SK-N-SH (cell line): ENCODE results near the gene ARMC10. TPM values are rescaled to one million over a fixed set of nuclear protein-coding genes. Genes with fewer than 3 reads are reported as not detected.

Source experiments
- CTCF ChIA-PET: fragments of 300-600, 350-600 bp; formaldehyde crosslinking; extraction: SDS; loops from one replicate; lab custom pipeline; 2021; lab: Yijun Ruan, JAX
- POLR2A ChIA-PET: fragments of 350-600 bp; sonication (Branson Sonifier 250); formaldehyde crosslinking; extraction: SDS; loops from one replicate; lab custom pipeline; 2020; ENCODE audit warnings: antibody characterized with exemption, inconsistent platforms; lab: Yijun Ruan, JAX
- DNase-seq: peaks from one replicate; pipeline ENCODE4 v3.0.0; 2012
- H2AFZ ChIP-seq: fragments of 200-600 bp; sonication (generic); 2 replicates; pipeline ENCODE4 v1.8.1; 2016; ENCODE audit warnings: antibody characterized with exemption, mild to moderate bottlenecking, low read depth
- H3F3A ChIP-seq: fragments of 200-600 bp; sonication (generic); replicated peaks from 2 replicates; pipeline ENCODE3; 2016; ENCODE audit warnings: antibody characterized with exemption, mild to moderate bottlenecking; ENCODE audit not compliant: insufficient read depth
- H3K27ac ChIP-seq, 2 experiments: fragments of 200-500 bp in 1 of 2; fragments of 200-600 bp in 1 of 2; sonication (Bioruptor generic) in 1 of 2; sonication (generic), shearing (Covaris generic) in 1 of 2; 2 replicates each; pipeline versions ENCODE4 v1.5.1 to v1.6.1; 2014 to 2016; ENCODE audit warnings: low read depth in 2 of 2, inconsistent platforms in 1 of 2, low read length in 1 of 2, mild to moderate bottlenecking in 1 of 2, mixed read lengths in 1 of 2
- H3K27me3 ChIP-seq: fragments of 200-600 bp; sonication (generic), shearing (Covaris generic); 2 replicates; pipeline ENCODE4 v1.6.1; 2016; ENCODE audit warnings: mixed run types; ENCODE audit not compliant: insufficient read depth
- H3K36me3 ChIP-seq, 2 experiments: fragments of 200-500 bp in 1 of 2; fragments of 200-600 bp in 1 of 2; sonication (Bioruptor generic) in 1 of 2; sonication (generic) in 1 of 2; replicated peaks in 1 of 2; 2 replicates each; pipeline versions ENCODE3 to v1.5.1; 2014 to 2016; ENCODE audit warnings: low read length in 1 of 2, mild to moderate bottlenecking in 1 of 2; ENCODE audit not compliant: insufficient read depth in 2 of 2, control insufficient read depth in 1 of 2
- H3K4me1 ChIP-seq, 2 experiments: fragments of 200-500 bp in 1 of 2; fragments of 200-600 bp in 1 of 2; sonication (Bioruptor generic) in 1 of 2; sonication (generic), shearing (Covaris generic) in 1 of 2; 2 replicates each; pipeline versions ENCODE4 v1.5.1 to v1.6.1; 2014 to 2016; ENCODE audit warnings: low read depth in 1 of 2, low read length in 1 of 2, mixed run types in 1 of 2; ENCODE audit not compliant: insufficient read depth in 2 of 2, control insufficient read depth in 1 of 2
- H3K4me2 ChIP-seq: fragments of 200-600 bp; sonication (generic), shearing (Covaris generic); 2 replicates; pipeline ENCODE4 v1.6.1; 2017; ENCODE audit warnings: mixed run types
- H3K4me3 ChIP-seq, 2 experiments: fragments of 200-500 bp in 1 of 2; fragments of 200-600 bp in 1 of 2; sonication (Bioruptor generic) in 1 of 2; sonication (generic), shearing (Covaris generic) in 1 of 2; 2 replicates each; pipeline versions ENCODE4 v1.5.1 to v1.8.1; 2014 to 2016; ENCODE audit warnings: low read depth in 2 of 2, inconsistent platforms in 1 of 2, low read length in 1 of 2, mild to moderate bottlenecking in 1 of 2, mixed read lengths in 1 of 2, moderate library complexity in 1 of 2
- H3K79me2 ChIP-seq: fragments of 200-600 bp; sonication (generic); 2 replicates; pipeline ENCODE4 v1.8.1; 2017; ENCODE audit warnings: mild to moderate bottlenecking; ENCODE audit not compliant: insufficient read depth
- H3K9ac ChIP-seq: fragments of 200-600 bp; sonication (generic); 2 replicates; pipeline ENCODE4 v1.6.1; 2017; ENCODE audit warnings: mixed run types
- H3K9me2 ChIP-seq: fragments of 200-600 bp; sonication (generic); 2 replicates; pipeline ENCODE4 v1.6.1; 2017; ENCODE audit warnings: mixed run types
- H3K9me3 ChIP-seq: fragments of 200-600 bp; sonication (generic); 2 replicates; pipeline ENCODE4 v1.6.1; 2017; ENCODE audit warnings: mixed run types, mild to moderate bottlenecking, moderate library complexity
- H4K20me1 ChIP-seq: fragments of 200-600 bp; sonication (generic); 2 replicates; pipeline ENCODE4 v1.6.1; 2017; ENCODE audit warnings: mild to moderate bottlenecking, mixed run types; ENCODE audit not compliant: insufficient read depth
- CTCF ChIP-seq: fragments of 200-600 bp; sonication (generic); IDR thresholded peaks from 2 replicates; pipeline ENCODE4 v1.6.1; 2017; ENCODE audit warnings: antibody characterized with exemption, mild to moderate bottlenecking, moderate library complexity
- ELF1 ChIP-seq: IDR thresholded peaks from 2 replicates; pipeline ENCODE4 v1.4.0; 2012
- FOXM1 ChIP-seq: IDR thresholded peaks from 2 replicates; pipeline ENCODE4 v1.4.0; 2012; ENCODE audit warnings: low read depth, mild to moderate bottlenecking
- GABPA ChIP-seq: IDR thresholded peaks from 2 replicates; pipeline ENCODE4 v1.4.0; 2012; ENCODE audit warnings: low read depth, mild to moderate bottlenecking
- GATA2 ChIP-seq: sonication (generic); formaldehyde crosslinking; IDR thresholded peaks from 2 replicates; pipeline ENCODE4 v1.5.0; 2020; ENCODE audit warnings: mild to moderate bottlenecking, missing genetic modification reagents
- IRF3 ChIP-seq: fragments of 150-350 bp; IDR thresholded peaks from 2 replicates; pipeline ENCODE4 v1.6.1; 2016; ENCODE audit warnings: mild to moderate bottlenecking, low read depth, low read length
- NRF1 ChIP-seq: IDR thresholded peaks from 2 replicates; pipeline ENCODE4 v1.6.1; 2012; ENCODE audit warnings: low read depth, mild to moderate bottlenecking, low read length
- RAD21 ChIP-seq: IDR thresholded peaks from 2 replicates; pipeline ENCODE4 v1.6.1; 2012; ENCODE audit warnings: mild to moderate bottlenecking, low read length
- RXRA ChIP-seq: IDR thresholded peaks from 2 replicates; pipeline ENCODE4 v1.4.0; 2012; ENCODE audit warnings: low read depth, mild to moderate bottlenecking, borderline replicate concordance
- SIN3A ChIP-seq: IDR thresholded peaks from 2 replicates; pipeline ENCODE4 v1.6.1; 2012; ENCODE audit warnings: low read depth, mild to moderate bottlenecking, low read length, moderate library complexity, borderline replicate concordance
- TAF1 ChIP-seq: IDR thresholded peaks from 2 replicates; pipeline ENCODE4 v1.6.1; 2012; ENCODE audit warnings: low read depth, mild to moderate bottlenecking, low read length, moderate library complexity, borderline replicate concordance
- YY1 ChIP-seq: IDR thresholded peaks from 2 replicates; pipeline ENCODE4 v1.4.0; 2012; ENCODE audit warnings: low read depth, mild to moderate bottlenecking
- WGBS: methylation state at CpG from one replicate; pipeline ENCODE4 v1.1.6; 2017; ENCODE audit warnings: low lambda C conversion rate; 5-methylcytosine and 5-hydroxymethylcytosine counted together
- polyA plus RNA-seq, 3 experiments: library from polyadenylated mRNA; depleted of rRNA; stranded (reverse); fragments of >200 nt; gene quantifications; 2 replicates each; pipeline ENCODE4 v1.2.3, GENCODE V29; 2012

ARMC10 gene
- polyA plus RNA-seq, 1 of the 3 experiments (the other 2 are of a cell fraction): 43.4 TPM

- Histone ChIP-seq H3K36me3 (peaks cover 29 to 31% of the 10 kb centered on the region in 2 experiments), H3K27ac (no peak overlapping the region), H3K27me3 (no peaks in the 10 kb centered on the region), H4K20me1 (no peaks in the 10 kb centered on the region), H3K9me3 (no peaks in the 10 kb centered on the region), H3K4me3 (no peak overlapping the region), H3K9me2 (no peaks in the 10 kb centered on the region), H3K79me2 (no peaks in the 10 kb centered on the region), H3K9ac (no peak overlapping the region), H3K4me2 (no peak overlapping the region), H2AFZ (no peak overlapping the region), H3K4me1 (no peaks in the 10 kb centered on the region), H3F3A (peaks cover 21% of the 10 kb centered on the region)
- DNase-seq: no peak
- ChIA-PET CTCF (no interaction called here), POLR2A (no interaction called here)
- no peak for TF ChIP-seq RAD21
- no peak for TF ChIP-seq GATA2
- WGBS: 95% methylated on average over 2 of the region's 2 CpGs
Measured at GRCh38 chr7:103117465-103117864, 42.5 kb downstream of the ARMC10 start.

GRCh38 chr7:103119791-103120291 lies 44.9 kb downstream of the ARMC10 start:
- Histone ChIP-seq H3K4me2 (no peak overlapping the region), H3K79me2 (0 out of 2 replicates have a peak, but pooled peaks cover 5% of the 10 kb centered on the region), H2AFZ (no peak overlapping the region), H4K20me1 (no peaks in the 10 kb centered on the region), H3K9ac (no peak overlapping the region), H3K36me3 (peaks cover 35 to 40% of the 10 kb centered on the region in 2 experiments), H3K4me3 (no peak overlapping the region), H3K9me3 (no peaks in the 10 kb centered on the region), H3K27ac (no peak overlapping the region), H3K4me1 (no peaks in the 10 kb centered on the region), H3F3A (peaks cover 3% of the 10 kb centered on the region), H3K27me3 (no peaks in the 10 kb centered on the region), H3K9me2 (no peaks in the 10 kb centered on the region)
- ChIA-PET CTCF (interaction anchor here (0.7 to 1.4 kb wide), 2 partner anchors 14 to 15 kb away, joined by 3 read pairs; no protein-coding TSS in a partner anchor), POLR2A (no interaction called here)
- 95% methylated on average over 11 of the region's 11 CpGs for WGBS
- DNase-seq: no peak
- TF ChIP-seq RXRA (no peak), CTCF (no peak)

- H3K4me3 ChIP-seq: no peak overlapping the region
- no peak for DNase-seq
- H3F3A ChIP-seq: peaks cover 3% of the 10 kb centered on the region
- H3K9ac ChIP-seq: no peak overlapping the region
- no peaks in the 10 kb centered on the region for H3K9me3 ChIP-seq
- 100% methylated on average over 1 of the region's 1 CpG for WGBS
- H3K9me2 ChIP-seq: no peaks in the 10 kb centered on the region
- H2AFZ ChIP-seq: no peak overlapping the region
- TF ChIP-seq SIN3A (no peak), ELF1 (no peak), YY1 (no peak), NRF1 (no peak), GATA2 (no peak), TAF1 (no peak), FOXM1 (no peak), GABPA (no peak), IRF3 (no peak)
- POLR2A ChIA-PET: no interaction called here
- H3K36me3 ChIP-seq: peaks cover 38% of the 10 kb centered on the region in 2 experiments
- CTCF ChIA-PET: interaction anchor here (1.4 kb wide), 1 partner anchor 14 kb away, joined by 3 read pairs; no protein-coding TSS in a partner anchor
- no peaks in the 10 kb centered on the region for H4K20me1 ChIP-seq
- 0 out of 2 replicates have a peak, but pooled peaks cover 5% of the 10 kb centered on the region for H3K79me2 ChIP-seq
- H3K4me2 ChIP-seq: no peak overlapping the region
- no peaks in the 10 kb centered on the region for H3K4me1 ChIP-seq
- no peaks in the 10 kb centered on the region for H3K27me3 ChIP-seq
- H3K27ac ChIP-seq: no peak overlapping the region
Measured at GRCh38 chr7:103120362-103120761, 45.4 kb downstream of the ARMC10 start.
